ENCODE measurements around the gene SPTBN1.

Gene SPTBN1

GRCh38 chr2:54553075-54553474 is 96.9 kb downstream of the SPTBN1 start:
- Histone ChIP-seq H3K36me3 (ENCODE audit: insufficient read depth, low read length) (no peaks in the 10 kb centered on the region), H3K79me2 (ENCODE audit: control insufficient read depth, insufficient read depth, low read length, unreplicated experiment) (peaks cover 37% of the 10 kb centered on the region), H3K4me1 (ENCODE audit: control insufficient read depth, insufficient read depth, low read length, unreplicated experiment) (peaks cover 33% of the 10 kb centered on the region), H3K27me3 (ENCODE audit: insufficient read depth, low read length) (no peaks in the 10 kb centered on the region), H2AFZ (ENCODE audit: low read length, unreplicated experiment) (no peak overlapping the region), H3K4me3 (ENCODE audit: low read depth, low read length) (no peak overlapping the region), H3K27ac (ENCODE audit: low read depth, low read length) (no peak overlapping the region)

GRCh38 chr2:54553775-54554174 is 97.6 kb downstream of the SPTBN1 start:
- peaks cover 40% of the 10 kb centered on the region for H3K79me2 ChIP-seq (ENCODE audit: control insufficient read depth, insufficient read depth, low read length, unreplicated experiment)
- no peaks in the 10 kb centered on the region for H3K36me3 ChIP-seq (ENCODE audit: insufficient read depth, low read length)
- no peak overlapping the region for H3K4me3 ChIP-seq (ENCODE audit: low read depth, low read length)
- peaks cover 34% of the 10 kb centered on the region for H3K4me1 ChIP-seq (ENCODE audit: control insufficient read depth, insufficient read depth, low read length, unreplicated experiment)
- no peak overlapping the region for H3K27ac ChIP-seq (ENCODE audit: low read depth, low read length)
- no peak overlapping the region for H2AFZ ChIP-seq (ENCODE audit: low read length, unreplicated experiment)
- H3K27me3 ChIP-seq (ENCODE audit: insufficient read depth, low read length): no peaks in the 10 kb centered on the region

GRCh38 chr2:54555318-54555837 is 99.3 kb downstream of the SPTBN1 start:
- no peak overlapping the region for H2AFZ ChIP-seq (ENCODE audit: low read length, unreplicated experiment)
- peaks cover 41% of the 10 kb centered on the region for H3K79me2 ChIP-seq (ENCODE audit: control insufficient read depth, insufficient read depth, low read length, unreplicated experiment)
- H3K27me3 ChIP-seq (ENCODE audit: insufficient read depth, low read length): no peaks in the 10 kb centered on the region
- H3K27ac ChIP-seq (ENCODE audit: low read depth, low read length): peak overlapping the region; percentile 60
- H3K4me3 ChIP-seq (ENCODE audit: low read depth, low read length): no peak overlapping the region; the same call in 1 of the 2 replicates
- no peaks in the 10 kb centered on the region for H3K36me3 ChIP-seq (ENCODE audit: insufficient read depth, low read length)
- H3K4me1 ChIP-seq (ENCODE audit: control insufficient read depth, insufficient read depth, low read length, unreplicated experiment): peaks cover 42% of the 10 kb centered on the region

GRCh38 chr2:54556621-54557121 is 100.5 kb downstream of the SPTBN1 start:
- Histone ChIP-seq H2AFZ (ENCODE audit: low read length, unreplicated experiment) (no peak overlapping the region), H3K27ac (ENCODE audit: low read depth, low read length) (peak overlapping the region; percentile 60)

GRCh38 chr2:54557211-54557600 is 101.1 kb downstream of the SPTBN1 start:
- H3K79me2 ChIP-seq (ENCODE audit: control insufficient read depth, insufficient read depth, low read length, unreplicated experiment): peaks cover 50% of the 10 kb centered on the region
- H3K36me3 ChIP-seq (ENCODE audit: insufficient read depth, low read length): no peaks in the 10 kb centered on the region
- peak overlapping the region; percentile 79 for H3K4me3 ChIP-seq (ENCODE audit: low read depth, low read length)
- peak overlapping the region; percentile 60 for H3K27ac ChIP-seq (ENCODE audit: low read depth, low read length)
- no peaks in the 10 kb centered on the region for H3K27me3 ChIP-seq (ENCODE audit: insufficient read depth, low read length)
- no peak overlapping the region for H2AFZ ChIP-seq (ENCODE audit: low read length, unreplicated experiment)
- H3K4me1 ChIP-seq (ENCODE audit: control insufficient read depth, insufficient read depth, low read length, unreplicated experiment): peaks cover 57% of the 10 kb centered on the region

More at GRCh38 chr2:54556621-54557121, 100.5 kb downstream of the SPTBN1 start:
- Histone ChIP-seq H3K79me2 (ENCODE audit: control insufficient read depth, insufficient read depth, low read length, unreplicated experiment) (peaks cover 45% of the 10 kb centered on the region), H3K36me3 (ENCODE audit: insufficient read depth, low read length) (no peaks in the 10 kb centered on the region), H3K4me3 (ENCODE audit: low read depth, low read length) (no peak overlapping the region), H3K27me3 (ENCODE audit: insufficient read depth, low read length) (no peaks in the 10 kb centered on the region), H3K4me1 (ENCODE audit: control insufficient read depth, insufficient read depth, low read length, unreplicated experiment) (peaks cover 52% of the 10 kb centered on the region)

- H3K27ac ChIP-seq (ENCODE audit: low read depth, low read length): peak overlapping the region; percentile 60
- peak overlapping the region; percentile 79 for H3K4me3 ChIP-seq (ENCODE audit: low read depth, low read length)
- H3K4me1 ChIP-seq (ENCODE audit: control insufficient read depth, insufficient read depth, low read length, unreplicated experiment): peaks cover 59% of the 10 kb centered on the region
- H3K36me3 ChIP-seq (ENCODE audit: insufficient read depth, low read length): no peaks in the 10 kb centered on the region
- no peaks in the 10 kb centered on the region for H3K27me3 ChIP-seq (ENCODE audit: insufficient read depth, low read length)
- H2AFZ ChIP-seq (ENCODE audit: low read length, unreplicated experiment): no peak overlapping the region
- H3K79me2 ChIP-seq (ENCODE audit: control insufficient read depth, insufficient read depth, low read length, unreplicated experiment): peaks cover 55% of the 10 kb centered on the region
Observed at GRCh38 chr2:54557601-54558187, 101.6 kb downstream of the SPTBN1 start.

GRCh38 chr2:54558188-54559005 is 102.3 kb downstream of the SPTBN1 start:
- Histone ChIP-seq H3K27ac (ENCODE audit: low read depth, low read length) (peak overlapping the region; percentile 96), H3K27me3 (ENCODE audit: insufficient read depth, low read length) (no peaks in the 10 kb centered on the region), H3K4me3 (ENCODE audit: low read depth, low read length) (peak overlapping the region; percentile 79), H2AFZ (ENCODE audit: low read length, unreplicated experiment) (no peak overlapping the region), H3K36me3 (ENCODE audit: insufficient read depth, low read length) (no peaks in the 10 kb centered on the region), H3K4me1 (ENCODE audit: control insufficient read depth, insufficient read depth, low read length, unreplicated experiment) (peaks cover 59% of the 10 kb centered on the region), H3K79me2 (ENCODE audit: control insufficient read depth, insufficient read depth, low read length, unreplicated experiment) (peaks cover 58% of the 10 kb centered on the region)

GRCh38 chr2:54559006-54559445 is 102.9 kb downstream of the SPTBN1 start:
- Histone ChIP-seq H3K27ac (ENCODE audit: low read depth, low read length) (peak overlapping the region; percentile 96), H3K36me3 (ENCODE audit: insufficient read depth, low read length) (no peaks in the 10 kb centered on the region), H3K27me3 (ENCODE audit: insufficient read depth, low read length) (no peaks in the 10 kb centered on the region), H2AFZ (ENCODE audit: low read length, unreplicated experiment) (no peak overlapping the region), H3K79me2 (ENCODE audit: control insufficient read depth, insufficient read depth, low read length, unreplicated experiment) (peaks cover 57% of the 10 kb centered on the region), H3K4me3 (ENCODE audit: low read depth, low read length) (peak overlapping the region; percentile 79), H3K4me1 (ENCODE audit: control insufficient read depth, insufficient read depth, low read length, unreplicated experiment) (peaks cover 59% of the 10 kb centered on the region)

- Histone ChIP-seq H3K4me3 (ENCODE audit: low read depth, low read length) (peak overlapping the region; percentile 79), H3K27me3 (ENCODE audit: insufficient read depth, low read length) (no peaks in the 10 kb centered on the region), H2AFZ (ENCODE audit: low read length, unreplicated experiment) (no peak overlapping the region), H3K36me3 (ENCODE audit: insufficient read depth, low read length) (no peaks in the 10 kb centered on the region), H3K27ac (ENCODE audit: low read depth, low read length) (peak overlapping the region; percentile 96), H3K79me2 (ENCODE audit: control insufficient read depth, insufficient read depth, low read length, unreplicated experiment) (peaks cover 64% of the 10 kb centered on the region), H3K4me1 (ENCODE audit: control insufficient read depth, insufficient read depth, low read length, unreplicated experiment) (peaks cover 58% of the 10 kb centered on the region)
Observed at GRCh38 chr2:54559593-54560145, 103.5 kb downstream of the SPTBN1 start.

- H3K4me3 ChIP-seq (ENCODE audit: low read depth, low read length): peak overlapping the region; percentile 79
- peaks cover 70% of the 10 kb centered on the region for H3K79me2 ChIP-seq (ENCODE audit: control insufficient read depth, insufficient read depth, low read length, unreplicated experiment)
- H3K4me1 ChIP-seq (ENCODE audit: control insufficient read depth, insufficient read depth, low read length, unreplicated experiment): peaks cover 55% of the 10 kb centered on the region
- no peak overlapping the region for H2AFZ ChIP-seq (ENCODE audit: low read length, unreplicated experiment)
- no peaks in the 10 kb centered on the region for H3K36me3 ChIP-seq (ENCODE audit: insufficient read depth, low read length)
- H3K27ac ChIP-seq (ENCODE audit: low read depth, low read length): peak overlapping the region; percentile 96
- H3K27me3 ChIP-seq (ENCODE audit: insufficient read depth, low read length): no peaks in the 10 kb centered on the region
Observed at GRCh38 chr2:54560146-54560881, 104.2 kb downstream of the SPTBN1 start.

All from ACC112 (cell line).